ENCODE measurements around the gene TOM1L2. TPM values are rescaled to one million over a fixed set of nuclear protein-coding genes. Genes with fewer than 3 reads are reported as not detected.
A peak's percentile ranks its signal among the peaks of the same experiment; 100 is the strongest.

The TOM1L2 gene
- total and polyA plus RNA-seq, 2 of the 4 experiments (the other 2 are of a cell fraction): 34.4 to 51.7 TPM

DNA sequence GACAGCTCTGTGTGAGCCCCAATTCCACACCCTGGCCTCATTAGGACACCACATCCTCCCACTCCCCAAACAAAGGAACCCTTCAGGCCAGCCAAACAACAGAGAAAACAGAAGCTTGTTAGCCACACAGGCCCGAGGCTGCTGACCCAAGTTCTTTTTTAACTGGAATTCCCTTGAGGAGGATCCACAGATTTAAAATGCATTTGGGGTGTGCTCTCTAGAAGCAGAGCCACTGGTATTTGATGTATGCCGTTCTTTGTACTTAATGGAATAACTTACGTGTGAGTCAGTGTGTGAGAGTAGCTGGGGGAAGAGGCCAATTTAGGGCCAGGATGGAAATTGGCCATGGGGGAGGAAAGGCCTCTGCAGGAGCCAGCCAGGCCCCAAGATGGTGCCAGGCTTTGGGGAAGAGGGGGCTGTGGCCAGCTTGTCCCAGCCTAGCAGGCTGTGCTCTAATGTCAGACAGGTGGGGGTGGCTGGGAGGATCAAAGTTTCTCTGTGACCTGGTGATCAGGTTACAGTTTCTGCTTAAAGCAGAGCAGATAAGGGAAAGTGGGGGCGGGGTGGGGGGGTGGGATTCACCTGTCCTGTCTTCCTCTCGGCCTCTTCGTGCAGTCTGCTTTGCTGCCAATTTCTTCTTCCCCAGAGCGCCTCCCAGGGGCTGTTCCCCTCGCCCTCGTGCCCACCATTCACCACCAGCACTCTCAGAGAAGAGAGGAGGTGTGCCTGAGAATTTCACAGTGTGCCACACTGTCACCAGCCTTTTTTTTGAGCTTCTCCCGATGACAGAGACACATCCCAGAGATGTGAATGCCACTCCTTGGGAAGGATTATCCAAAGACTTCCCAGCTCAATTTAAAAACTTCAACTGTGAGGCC, 50.8 kb downstream of the TOM1L2 start (continued):
- TF ChIP-seq, protein P1, sequence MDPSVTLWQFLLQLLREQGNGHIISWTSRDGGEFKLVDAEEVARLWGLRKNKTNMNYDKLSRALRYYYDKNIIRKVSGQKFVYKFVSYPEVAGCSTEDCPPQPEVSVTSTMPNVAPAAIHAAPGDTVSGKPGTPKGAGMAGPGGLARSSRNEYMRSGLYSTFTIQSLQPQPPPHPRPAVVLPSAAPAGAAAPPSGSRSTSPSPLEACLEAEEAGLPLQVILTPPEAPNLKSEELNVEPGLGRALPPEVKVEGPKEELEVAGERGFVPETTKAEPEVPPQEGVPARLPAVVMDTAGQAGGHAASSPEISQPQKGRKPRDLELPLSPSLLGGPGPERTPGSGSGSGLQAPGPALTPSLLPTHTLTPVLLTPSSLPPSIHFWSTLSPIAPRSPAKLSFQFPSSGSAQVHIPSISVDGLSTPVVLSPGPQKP (IDR thresholded peaks at IDR 0.05; ENCODE audit: borderline replicate concordance, low read depth, low read length): no peak
- TF ChIP-seq NFE2L2 (IDR thresholded peaks at IDR 0.05; ENCODE audit: low read depth, low read length) (no peak), RAD21 (IDR thresholded peaks at IDR 0.05; ENCODE audit: low read length) (peak; percentile 15; the same call in 1 of the 2 replicates)

All from IMR-90 (cell line).